Cardiac fibroblast (primary cell): ENCODE results near the gene PRM1.

Source experiments
- DNase-seq, 2 donors: peaks; one replicate each; pipeline versions ENCODE4 v3.0.0 to v3.0.0-alpha.2; 2010; ENCODE audit warnings: low read depth in 2 of 2
- H3K4me3 ChIP-seq, 2 donors: replicated peaks in 1 of 2; 1 replicate in 1 of 2; 2 replicates in 1 of 2; pipeline ENCODE4 v1.5.1; 2011; ENCODE audit warnings: low read depth in 2 of 2, low read length in 2 of 2, mild to moderate bottlenecking in 2 of 2, moderate library complexity in 1 of 2
- TF ChIP-seq, protein P1 (sequence below): IDR thresholded peaks from one replicate; pipeline ENCODE4 v1.5.1; 2011; ENCODE audit warnings: low read depth, mild to moderate bottlenecking, low read length, inconsistent platforms

The PRM1 gene

DNA sequence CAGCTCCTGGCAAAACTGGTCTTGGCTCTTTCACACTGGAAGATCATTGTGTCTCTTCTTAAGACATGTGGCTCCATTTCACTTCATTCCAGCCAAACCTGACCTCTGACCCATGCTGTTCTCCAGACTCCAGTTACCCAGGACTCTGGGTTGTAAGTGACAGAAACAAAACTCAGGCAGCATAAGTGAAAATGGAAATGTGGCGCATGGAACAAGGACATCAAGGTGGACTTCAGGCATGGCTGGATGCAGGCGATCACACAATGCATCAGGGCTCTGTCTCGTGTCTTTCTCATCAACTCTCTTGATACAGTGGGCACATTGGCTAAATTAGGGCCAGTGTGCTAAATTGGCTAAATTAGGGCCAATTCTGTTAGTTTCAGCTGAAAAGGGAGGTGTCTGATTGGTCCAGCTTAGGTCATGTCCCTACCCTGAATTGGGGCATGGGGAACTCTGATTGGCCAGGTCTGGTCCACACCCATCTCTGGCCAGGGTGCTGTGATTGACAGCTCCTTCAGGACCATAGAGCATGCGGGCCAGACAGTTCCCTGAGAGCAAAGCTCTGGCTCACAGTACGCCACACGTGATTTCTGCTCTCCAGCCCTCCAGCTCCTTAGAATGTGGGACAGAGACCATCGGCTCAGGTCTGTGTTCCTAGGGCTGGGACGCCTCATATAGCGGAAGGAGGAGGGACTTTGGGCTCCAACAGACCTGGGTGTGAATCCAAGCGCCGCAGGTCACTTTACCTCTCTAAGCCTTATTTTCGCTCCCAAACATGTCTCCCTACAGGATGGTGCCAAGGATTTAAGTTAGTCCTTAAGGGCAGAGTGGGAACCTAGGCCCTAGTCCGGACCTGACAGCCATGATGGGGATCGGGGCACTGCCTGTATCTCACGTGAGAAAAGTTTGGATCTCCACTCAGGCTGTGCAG lies 42.6 kb downstream of the PRM1 start:
- H3K4me3 ChIP-seq, result no peak overlapping the region
- TF ChIP-seq, protein P1, sequence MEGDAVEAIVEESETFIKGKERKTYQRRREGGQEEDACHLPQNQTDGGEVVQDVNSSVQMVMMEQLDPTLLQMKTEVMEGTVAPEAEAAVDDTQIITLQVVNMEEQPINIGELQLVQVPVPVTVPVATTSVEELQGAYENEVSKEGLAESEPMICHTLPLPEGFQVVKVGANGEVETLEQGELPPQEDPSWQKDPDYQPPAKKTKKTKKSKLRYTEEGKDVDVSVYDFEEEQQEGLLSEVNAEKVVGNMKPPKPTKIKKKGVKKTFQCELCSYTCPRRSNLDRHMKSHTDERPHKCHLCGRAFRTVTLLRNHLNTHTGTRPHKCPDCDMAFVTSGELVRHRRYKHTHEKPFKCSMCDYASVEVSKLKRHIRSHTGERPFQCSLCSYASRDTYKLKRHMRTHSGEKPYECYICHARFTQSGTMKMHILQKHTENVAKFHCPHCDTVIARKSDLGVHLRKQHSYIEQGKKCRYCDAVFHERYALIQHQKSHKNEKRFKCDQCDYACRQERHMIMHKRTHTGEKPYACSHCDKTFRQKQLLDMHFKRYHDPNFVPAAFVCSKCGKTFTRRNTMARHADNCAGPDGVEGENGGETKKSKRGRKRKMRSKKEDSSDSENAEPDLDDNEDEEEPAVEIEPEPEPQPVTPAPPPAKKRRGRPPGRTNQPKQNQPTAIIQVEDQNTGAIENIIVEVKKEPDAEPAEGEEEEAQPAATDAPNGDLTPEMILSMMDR, result no peak
- DNase-seq, result no peak

DNA sequence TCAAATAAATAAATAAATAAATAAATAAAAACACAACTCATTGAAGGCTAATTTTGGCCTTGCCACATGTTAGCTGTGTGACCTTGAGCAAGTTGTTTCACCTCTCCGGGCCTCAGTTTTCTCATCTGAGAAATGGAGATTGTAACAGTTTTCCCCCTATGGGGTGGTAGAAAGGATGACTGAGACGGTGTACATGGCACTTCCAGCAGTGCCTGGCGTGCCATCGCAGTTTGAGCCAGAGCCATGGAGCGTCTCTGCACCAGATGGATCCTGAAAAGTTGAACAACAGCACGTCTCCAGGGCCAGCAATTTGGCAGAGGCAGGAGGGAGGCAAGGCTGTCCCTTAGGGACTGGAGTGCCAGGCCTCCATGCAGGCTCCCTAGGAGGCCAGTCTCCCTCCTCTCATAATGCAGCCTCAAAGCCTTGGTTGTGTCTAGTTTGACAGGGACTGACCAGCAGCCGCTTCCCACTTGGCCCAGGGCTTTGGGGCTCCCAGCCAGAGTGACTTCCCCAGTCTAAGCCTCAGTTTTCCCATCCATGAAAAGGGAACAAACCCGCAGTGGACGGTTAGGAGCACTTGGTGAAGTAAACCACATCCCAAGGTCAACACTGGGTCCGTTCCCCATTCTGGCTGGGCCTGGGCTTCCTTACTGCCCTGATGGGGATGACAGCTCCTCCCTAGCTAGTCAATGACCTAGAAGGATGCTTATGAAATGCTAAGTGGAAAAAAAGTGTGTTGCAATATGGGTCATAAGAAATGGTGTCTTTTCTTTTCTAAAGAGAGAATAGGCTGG lies 44.5 kb downstream of the PRM1 start:
- TF ChIP-seq, protein P1, result no peak
- no peak overlapping the region for H3K4me3 ChIP-seq

GRCh38 chr16:11235703-11235991 lies 45.5 kb downstream of the PRM1 start:
- no peak overlapping the region for H3K4me3 ChIP-seq
- TF ChIP-seq, protein P1, result no peak
- no peak for DNase-seq

More for the DNA sequence above, 44.5 kb downstream of the PRM1 start:
- peak in 1 of 2 donors; percentile 37 for DNase-seq

DNA sequence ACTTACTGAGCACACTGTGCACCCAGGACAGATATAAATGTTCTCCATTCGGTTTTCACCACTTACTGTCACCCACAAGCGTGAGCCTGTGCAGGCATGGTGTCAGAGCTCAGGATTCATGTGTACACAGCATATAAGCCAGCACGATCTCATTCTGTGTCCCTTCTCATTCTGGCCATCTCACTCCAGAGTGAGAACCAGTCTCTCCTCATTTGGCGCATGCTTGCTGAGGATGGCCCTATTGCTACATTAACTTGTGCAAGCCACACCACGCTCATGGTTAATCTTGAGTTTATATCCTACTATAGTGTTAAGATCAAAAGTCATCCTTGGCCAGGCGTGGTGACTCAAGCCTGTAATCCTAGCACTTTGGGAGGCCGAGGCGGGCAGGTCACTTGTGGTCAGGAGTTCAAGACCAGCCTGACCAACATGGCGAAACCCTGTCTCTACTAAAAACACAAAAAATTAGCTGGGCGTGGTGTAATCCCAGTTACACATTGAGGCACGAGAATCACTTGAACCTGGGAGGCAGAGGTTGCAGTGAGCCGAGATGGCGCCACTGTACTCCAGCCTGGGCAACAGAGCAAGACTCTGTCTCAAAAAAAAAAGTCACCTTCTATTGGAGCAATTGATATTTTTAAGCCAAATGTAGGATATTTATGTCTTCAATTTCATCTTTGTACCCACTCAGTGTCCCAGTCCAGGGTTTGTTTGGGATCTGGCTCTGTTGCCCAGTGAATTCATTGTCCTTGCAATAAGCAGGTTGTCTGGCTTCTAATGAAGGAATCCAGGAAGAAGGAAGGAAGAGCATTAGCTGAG lies 46.0 kb downstream of the PRM1 start:
- peak in 1 of 2 donors; percentile 13 for DNase-seq
- TF ChIP-seq, protein P1, result no peak
- no peak overlapping the region for H3K4me3 ChIP-seq

- TF ChIP-seq, protein P1, result no peak
- no peak for DNase-seq
- H3K4me3 ChIP-seq, result no peak overlapping the region
Measured at GRCh38 chr16:11233727-11234376, 47.3 kb downstream of the PRM1 start.
